ENCODE measurements around the gene BMPR1B.

DNA sequence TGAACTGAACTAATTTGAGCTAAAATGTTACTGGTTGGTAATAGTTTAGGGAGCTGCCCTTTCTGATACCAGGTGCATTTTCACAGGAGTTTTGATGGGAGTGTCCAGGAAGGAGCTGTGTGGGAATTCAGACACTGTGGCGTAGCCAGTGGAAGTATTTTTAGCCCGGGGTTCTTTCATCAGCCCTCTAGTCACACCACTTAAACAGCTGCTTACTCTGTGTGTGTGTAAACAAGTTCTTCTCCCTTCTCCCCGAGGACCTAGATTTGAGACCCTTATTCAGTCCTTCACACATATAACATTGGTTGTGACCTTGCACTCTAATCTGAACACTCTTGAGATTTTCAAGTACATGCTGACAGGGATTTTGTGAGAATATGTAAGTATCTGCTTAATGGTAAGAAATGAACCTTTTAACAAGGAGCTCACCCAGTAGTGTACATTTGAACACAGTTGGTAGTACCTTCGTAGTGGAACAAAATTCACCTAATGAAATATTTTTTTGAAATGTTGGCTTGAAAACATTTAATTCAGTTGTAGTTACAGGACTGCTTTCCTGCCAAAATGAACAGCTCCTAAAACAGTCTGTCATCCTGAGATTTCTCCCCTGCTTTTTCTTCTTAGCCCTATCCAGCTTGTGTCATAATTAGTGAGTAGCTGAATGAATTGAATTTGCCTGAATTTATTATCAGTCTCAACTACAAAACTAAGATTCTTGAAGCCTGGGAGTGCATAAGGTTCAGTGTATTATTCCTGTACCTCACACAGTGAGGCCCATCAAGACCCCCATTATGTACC is 61.8 kb downstream of the BMPR1B start:
- TF ChIP-seq, protein P1, sequence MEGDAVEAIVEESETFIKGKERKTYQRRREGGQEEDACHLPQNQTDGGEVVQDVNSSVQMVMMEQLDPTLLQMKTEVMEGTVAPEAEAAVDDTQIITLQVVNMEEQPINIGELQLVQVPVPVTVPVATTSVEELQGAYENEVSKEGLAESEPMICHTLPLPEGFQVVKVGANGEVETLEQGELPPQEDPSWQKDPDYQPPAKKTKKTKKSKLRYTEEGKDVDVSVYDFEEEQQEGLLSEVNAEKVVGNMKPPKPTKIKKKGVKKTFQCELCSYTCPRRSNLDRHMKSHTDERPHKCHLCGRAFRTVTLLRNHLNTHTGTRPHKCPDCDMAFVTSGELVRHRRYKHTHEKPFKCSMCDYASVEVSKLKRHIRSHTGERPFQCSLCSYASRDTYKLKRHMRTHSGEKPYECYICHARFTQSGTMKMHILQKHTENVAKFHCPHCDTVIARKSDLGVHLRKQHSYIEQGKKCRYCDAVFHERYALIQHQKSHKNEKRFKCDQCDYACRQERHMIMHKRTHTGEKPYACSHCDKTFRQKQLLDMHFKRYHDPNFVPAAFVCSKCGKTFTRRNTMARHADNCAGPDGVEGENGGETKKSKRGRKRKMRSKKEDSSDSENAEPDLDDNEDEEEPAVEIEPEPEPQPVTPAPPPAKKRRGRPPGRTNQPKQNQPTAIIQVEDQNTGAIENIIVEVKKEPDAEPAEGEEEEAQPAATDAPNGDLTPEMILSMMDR (IDR thresholded peaks at IDR 0.05), result no peak
- TF ChIP-seq ZFX (IDR thresholded peaks at IDR 0.05; ENCODE audit: borderline replicate concordance), result no peak
